ENCODE data around the gene REPS2. TPM values are rescaled to one million over a fixed set of nuclear protein-coding genes. Genes with fewer than 3 reads are reported as not detected.

REPS2 gene
- total RNA-seq, 2 experiments from 2014 or later, result not detected

DNA sequence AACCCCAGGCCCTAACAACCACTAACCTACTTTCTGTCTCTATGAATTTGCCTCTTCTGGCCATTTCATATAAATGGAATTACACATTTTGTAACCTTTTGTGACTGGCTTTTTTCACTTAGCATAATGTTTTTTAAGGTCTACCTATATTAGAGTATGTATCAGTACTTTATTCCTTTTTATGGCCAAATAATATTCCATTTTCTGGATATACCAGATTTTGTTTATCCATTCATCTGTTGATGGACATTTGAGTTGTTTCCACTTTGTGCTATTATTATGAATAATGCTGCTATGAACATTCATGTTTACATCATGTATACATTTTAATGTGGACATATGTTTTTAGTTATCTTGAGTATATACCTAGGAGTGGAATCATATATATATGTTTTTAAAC is 35.5 kb downstream of the REPS2 start:
- TF ChIP-seq, protein P1, sequence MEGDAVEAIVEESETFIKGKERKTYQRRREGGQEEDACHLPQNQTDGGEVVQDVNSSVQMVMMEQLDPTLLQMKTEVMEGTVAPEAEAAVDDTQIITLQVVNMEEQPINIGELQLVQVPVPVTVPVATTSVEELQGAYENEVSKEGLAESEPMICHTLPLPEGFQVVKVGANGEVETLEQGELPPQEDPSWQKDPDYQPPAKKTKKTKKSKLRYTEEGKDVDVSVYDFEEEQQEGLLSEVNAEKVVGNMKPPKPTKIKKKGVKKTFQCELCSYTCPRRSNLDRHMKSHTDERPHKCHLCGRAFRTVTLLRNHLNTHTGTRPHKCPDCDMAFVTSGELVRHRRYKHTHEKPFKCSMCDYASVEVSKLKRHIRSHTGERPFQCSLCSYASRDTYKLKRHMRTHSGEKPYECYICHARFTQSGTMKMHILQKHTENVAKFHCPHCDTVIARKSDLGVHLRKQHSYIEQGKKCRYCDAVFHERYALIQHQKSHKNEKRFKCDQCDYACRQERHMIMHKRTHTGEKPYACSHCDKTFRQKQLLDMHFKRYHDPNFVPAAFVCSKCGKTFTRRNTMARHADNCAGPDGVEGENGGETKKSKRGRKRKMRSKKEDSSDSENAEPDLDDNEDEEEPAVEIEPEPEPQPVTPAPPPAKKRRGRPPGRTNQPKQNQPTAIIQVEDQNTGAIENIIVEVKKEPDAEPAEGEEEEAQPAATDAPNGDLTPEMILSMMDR (IDR thresholded peaks at IDR 0.05), result no peak
- no peak overlapping the region for H3K27ac Mint-ChIP-seq
- no peaks in the 10 kb centered on the region for H3K4me1 Mint-ChIP-seq (ENCODE audit: low read depth)
- intact Hi-C loops (cut with micrococcal nuclease), result no loop called here
- H3K4me3 Mint-ChIP-seq, result no peak overlapping the region
- no peaks in the 10 kb centered on the region for H3K36me3 Mint-ChIP-seq (ENCODE audit: low read depth)
- H3K27me3 Mint-ChIP-seq, result no peaks in the 10 kb centered on the region
- no peak for DNase-seq
- H3K9me3 Mint-ChIP-seq, result no peaks in the 10 kb centered on the region
- ATAC-seq, result no peak
- POLR2A ChIA-PET, result no interaction called here
- CTCF ChIA-PET, result no interaction called here

GRCh38 chrX:16983051-16983450 is 36.6 kb downstream of the REPS2 start:
- Mint-ChIP-seq H3K4me1 (ENCODE audit: low read depth) (no peaks in the 10 kb centered on the region), H3K4me3 (no peak overlapping the region), H3K27me3 (no peaks in the 10 kb centered on the region), H3K27ac (no peak overlapping the region), H3K9me3 (no peaks in the 10 kb centered on the region), H3K36me3 (ENCODE audit: low read depth) (no peaks in the 10 kb centered on the region)
- ChIA-PET POLR2A (no interaction called here), CTCF (no interaction called here)
- ATAC-seq (no peak), DNase-seq (no peak)
- TF ChIP-seq, protein P1 (IDR thresholded peaks at IDR 0.05), result no peak
- intact Hi-C loops (cut with micrococcal nuclease), result no loop called here

GRCh38 chrX:16985286-16985685 is 38.8 kb downstream of the REPS2 start:
- Mint-ChIP-seq H3K4me3 (no peak overlapping the region), H3K27ac (no peak overlapping the region), H3K4me1 (ENCODE audit: low read depth) (no peaks in the 10 kb centered on the region), H3K36me3 (ENCODE audit: low read depth) (no peaks in the 10 kb centered on the region), H3K9me3 (no peaks in the 10 kb centered on the region), H3K27me3 (no peaks in the 10 kb centered on the region)
- TF ChIP-seq, protein P1 (IDR thresholded peaks at IDR 0.05), result no peak
- intact Hi-C loops (cut with micrococcal nuclease), result no loop called here
- DNase-seq, result no peak
- ChIA-PET POLR2A (no interaction called here), CTCF (no interaction called here)
- ATAC-seq, result no peak

DNA sequence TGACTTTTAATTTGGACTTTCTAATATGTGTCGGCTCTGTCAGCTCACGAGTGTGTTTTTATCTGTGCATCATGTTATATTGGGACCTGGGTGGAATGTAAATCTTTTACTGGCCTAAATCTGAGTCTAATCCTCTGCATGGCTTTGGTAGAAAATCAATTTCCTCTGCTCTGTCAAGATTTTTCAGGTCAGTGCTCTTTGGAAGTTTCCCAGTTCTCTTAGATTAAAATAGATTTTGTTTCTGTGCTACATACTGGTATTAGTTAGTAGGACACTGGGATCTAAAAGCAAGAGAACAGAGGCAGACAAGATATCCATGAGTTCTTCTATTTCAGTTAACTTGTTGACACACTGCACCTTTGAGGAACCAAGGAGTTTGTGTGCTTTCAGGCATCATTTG is 39.7 kb downstream of the REPS2 start:
- no peak overlapping the region for H3K27ac Mint-ChIP-seq
- ChIA-PET CTCF (no interaction called here), POLR2A (no interaction called here)
- no peaks in the 10 kb centered on the region for H3K27me3 Mint-ChIP-seq
- H3K9me3 Mint-ChIP-seq, result no peaks in the 10 kb centered on the region
- intact Hi-C loops (cut with micrococcal nuclease), result no loop called here
- TF ChIP-seq, protein P1 (IDR thresholded peaks at IDR 0.05), result no peak
- DNase-seq (no peak), ATAC-seq (no peak)
- no peaks in the 10 kb centered on the region for H3K36me3 Mint-ChIP-seq (ENCODE audit: low read depth)
- H3K4me1 Mint-ChIP-seq (ENCODE audit: low read depth), result no peaks in the 10 kb centered on the region
- H3K4me3 Mint-ChIP-seq, result no peak overlapping the region

- TF ChIP-seq, protein P1 (IDR thresholded peaks at IDR 0.05), result no peak
These were observed 43.3 kb downstream of the REPS2 start for GRCh38 chrX:16989750-16990149.

More at GRCh38 chrX:16989750-16990149, 43.3 kb downstream of the REPS2 start:
- DNase-seq (no peak), ATAC-seq (no peak)
- intact Hi-C loops (cut with micrococcal nuclease), result no loop called here
- no peak overlapping the region for H3K4me3 Mint-ChIP-seq
- POLR2A ChIA-PET, result no interaction called here
- H3K4me1 Mint-ChIP-seq (ENCODE audit: low read depth), result no peaks in the 10 kb centered on the region
- no peak overlapping the region for H3K27ac Mint-ChIP-seq
- H3K9me3 Mint-ChIP-seq, result no peaks in the 10 kb centered on the region
- CTCF ChIA-PET, result no interaction called here
- H3K27me3 Mint-ChIP-seq, result no peaks in the 10 kb centered on the region
- H3K36me3 Mint-ChIP-seq (ENCODE audit: low read depth), result no peaks in the 10 kb centered on the region

Data from activated CD8-positive, alpha-beta T cell treated with anti-CD3 and anti-CD28 coated beads for 36 hours (primary cell).